H9 (cell line): ENCODE data around the gene ZFYVE28. TPM values are rescaled to one million over a fixed set of nuclear protein-coding genes. Genes with fewer than 3 reads are reported as not detected.

Experiments used
- DNase-seq: peaks from one replicate; pipeline ENCODE4 v3.0.0-alpha.2; 2017
- H2AFZ ChIP-seq: one replicate; pipeline ENCODE4 v1.6.1; 2013; ENCODE audit warnings: mild to moderate bottlenecking, low read length, control low read depth, moderate library complexity
- H2AK5ac ChIP-seq: 2 replicates; pipeline ENCODE4 v1.6.1; 2013; ENCODE audit warnings: low read length, control low read depth, mixed read lengths; ENCODE audit not compliant: insufficient read length
- H2BK120ac ChIP-seq: one replicate; pipeline ENCODE4 v1.6.1; 2013; ENCODE audit warnings: low read depth, mild to moderate bottlenecking, low read length, control low read depth, inconsistent platforms; ENCODE audit not compliant: poor library complexity, severe bottlenecking
- H2BK12ac ChIP-seq: 2 replicates; pipeline ENCODE4 v1.6.1; 2013; ENCODE audit warnings: low read length, control low read depth, mixed read lengths, low read depth; ENCODE audit not compliant: insufficient read length
- H2BK15ac ChIP-seq: 2 replicates; pipeline ENCODE4 v1.6.1; 2013; ENCODE audit warnings: low read depth, low read length, control low read depth
- H2BK20ac ChIP-seq: one replicate; pipeline ENCODE4 v1.6.1; 2013; ENCODE audit warnings: low read depth, mild to moderate bottlenecking, low read length, control low read depth, inconsistent platforms; ENCODE audit not compliant: poor library complexity, severe bottlenecking
- H2BK5ac ChIP-seq: 2 replicates; pipeline ENCODE4 v1.6.1; 2013; ENCODE audit warnings: low read length, control low read depth, mixed read lengths; ENCODE audit not compliant: insufficient read length
- H3K14ac ChIP-seq: 2 replicates; pipeline ENCODE4 v1.6.1; 2013; ENCODE audit warnings: low read length, control low read depth; ENCODE audit not compliant: insufficient read depth
- H3K18ac ChIP-seq: 2 replicates; pipeline ENCODE4 v1.6.1; 2013; ENCODE audit warnings: low read depth, mild to moderate bottlenecking, mixed read lengths, low read length, control low read depth; ENCODE audit not compliant: insufficient read length
- H3K23ac ChIP-seq: 2 replicates; pipeline ENCODE4 v1.6.1; 2013; ENCODE audit warnings: low read length, control low read depth, mixed read lengths, low read depth; ENCODE audit not compliant: insufficient read length
- H3K23me2 ChIP-seq: 2 replicates; pipeline ENCODE4 v1.6.1; 2013; ENCODE audit warnings: low read depth, mild to moderate bottlenecking, mixed read lengths, low read length, control low read depth; ENCODE audit not compliant: insufficient read length, poor library complexity, severe bottlenecking
- H3K27ac ChIP-seq: 2 replicates; pipeline ENCODE4 v1.5.1; 2013; ENCODE audit warnings: low read length, control low read depth, mixed read lengths, low read depth; ENCODE audit not compliant: insufficient read length
- H3K27me3 ChIP-seq: 2 replicates; pipeline ENCODE4 v1.6.1; 2013; ENCODE audit warnings: low read length, control low read depth, inconsistent platforms; ENCODE audit not compliant: insufficient read depth
- H3K4ac ChIP-seq: 2 replicates; pipeline ENCODE4 v1.6.1; 2013; ENCODE audit warnings: low read depth, mild to moderate bottlenecking, control low read depth, inconsistent platforms, low read length, moderate library complexity
- H3K4me1 ChIP-seq: 2 replicates; pipeline ENCODE4 v1.6.1; 2013; ENCODE audit warnings: low read length, control low read depth, inconsistent platforms; ENCODE audit not compliant: insufficient read depth
- H3K4me2 ChIP-seq: 2 replicates; pipeline ENCODE4 v1.6.1; 2013; ENCODE audit warnings: low read length, control low read depth, mixed read lengths; ENCODE audit not compliant: insufficient read length, insufficient read depth
- H3K56ac ChIP-seq: 2 replicates; pipeline ENCODE4 v1.6.1; 2013; ENCODE audit warnings: low read depth, mild to moderate bottlenecking, mixed read lengths, low read length, control low read depth; ENCODE audit not compliant: insufficient read length
- H3K79me1 ChIP-seq: 2 replicates; pipeline ENCODE4 v1.6.1; 2013; ENCODE audit warnings: low read depth, mild to moderate bottlenecking, moderate library complexity, low read length, control low read depth, inconsistent platforms; ENCODE audit not compliant: insufficient read depth, poor library complexity, severe bottlenecking
- H3K79me2 ChIP-seq: 2 replicates; pipeline ENCODE4 v1.6.1; 2013; ENCODE audit warnings: low read length, control low read depth, inconsistent platforms; ENCODE audit not compliant: insufficient read depth
- H3K9ac ChIP-seq: 2 replicates; pipeline ENCODE4 v1.6.1; 2013; ENCODE audit warnings: low read length, control low read depth, mixed read lengths; ENCODE audit not compliant: insufficient read length; ENCODE audit errors: extremely low read depth
- H3K9me3 ChIP-seq: one replicate; pipeline ENCODE4 v1.6.1; 2013; ENCODE audit warnings: low read depth, low read length, inconsistent platforms; ENCODE audit not compliant: control insufficient read depth
- H3T11ph ChIP-seq: one replicate; pipeline ENCODE4 v1.6.1; 2013; ENCODE audit warnings: mild to moderate bottlenecking, low read length, control low read depth, inconsistent platforms
- H4K20me1 ChIP-seq: one replicate; pipeline ENCODE4 v1.6.1; 2013; ENCODE audit not compliant: control insufficient read depth, insufficient read length, insufficient read depth
- H4K5ac ChIP-seq: 2 replicates; pipeline ENCODE4 v1.6.1; 2013; ENCODE audit warnings: low read depth, mild to moderate bottlenecking, mixed read lengths, low read length, control low read depth; ENCODE audit not compliant: insufficient read length
- H4K8ac ChIP-seq: replicated peaks from 2 replicates; pipeline ENCODE4 v1.6.1; 2013; ENCODE audit warnings: low read length, control low read depth, mixed read lengths, low read depth; ENCODE audit not compliant: insufficient read length
- H4K91ac ChIP-seq: 2 replicates; pipeline ENCODE4 v1.6.1; 2013; ENCODE audit warnings: low read depth, mild to moderate bottlenecking, moderate library complexity, mixed read lengths, low read length, control low read depth; ENCODE audit not compliant: insufficient read length
- H3K27ac Mint-ChIP-seq, 3 experiments: 2 replicates in 2 of 3; 3 replicates in 1 of 3; pipeline ENCODE4 v1.8.0; 2020 to 2021; ENCODE audit warnings: mixed read lengths in 3 of 3, mild to moderate bottlenecking in 1 of 3, moderate library complexity in 1 of 3
- H3K27me3 Mint-ChIP-seq: 2 replicates; pipeline ENCODE4 v1.8.0; 2021; ENCODE audit warnings: low read depth, mild to moderate bottlenecking, moderate library complexity, mixed read lengths
- H3K36me3 Mint-ChIP-seq, 3 experiments: 2 replicates in 2 of 3; 3 replicates in 1 of 3; pipeline ENCODE4 v1.8.0; 2020 to 2021; ENCODE audit warnings: low read depth in 3 of 3, mixed read lengths in 3 of 3; ENCODE audit not compliant: insufficient read depth in 1 of 3
- H3K4me1 Mint-ChIP-seq, 2 experiments: 2 replicates each; pipeline ENCODE4 v1.8.0; 2020; ENCODE audit warnings: mixed read lengths in 2 of 2
- H3K4me3 Mint-ChIP-seq, 2 experiments: 2 replicates in 1 of 2; 3 replicates in 1 of 2; pipeline ENCODE4 v1.8.0; 2020 to 2021; ENCODE audit warnings: mild to moderate bottlenecking in 2 of 2, mixed read lengths in 2 of 2, moderate library complexity in 1 of 2
- H3K9me3 Mint-ChIP-seq, 2 experiments: 2 replicates in 1 of 2; 3 replicates in 1 of 2; pipeline ENCODE4 v1.8.0; 2020; ENCODE audit warnings: mild to moderate bottlenecking in 2 of 2, mixed read lengths in 2 of 2, moderate library complexity in 1 of 2
- WGBS: extraction: QIAGEN DNeasy Blood & Tissue Kit; methylation state at CpG from one replicate; pipeline ENCODE4 v1.1.7; 2013; ENCODE audit warnings: missing lambda C conversion rate, low lambda C conversion rate, mixed read lengths; ENCODE audit not compliant: insufficient read length; ENCODE audit errors: extremely low coverage; 5-methylcytosine and 5-hydroxymethylcytosine counted together
- total RNA-seq: library from RNA; stranded (reverse); gene quantifications from 2 replicates; pipeline ENCODE4 v1.2.1, GENCODE V29; 2021
- TF ChIP-seq, protein P1 (sequence below): fragments of 200-600 bp; sonication (generic); conservative IDR thresholded peaks from 3 replicates; pipeline ENCODE4 v1.8.0; 2021; ENCODE audit warnings: antibody characterized with exemption, mild to moderate bottlenecking

ZFYVE28 gene
- total RNA-seq, 1 experiment from 2014 or later: 0.98 TPM

DNA sequence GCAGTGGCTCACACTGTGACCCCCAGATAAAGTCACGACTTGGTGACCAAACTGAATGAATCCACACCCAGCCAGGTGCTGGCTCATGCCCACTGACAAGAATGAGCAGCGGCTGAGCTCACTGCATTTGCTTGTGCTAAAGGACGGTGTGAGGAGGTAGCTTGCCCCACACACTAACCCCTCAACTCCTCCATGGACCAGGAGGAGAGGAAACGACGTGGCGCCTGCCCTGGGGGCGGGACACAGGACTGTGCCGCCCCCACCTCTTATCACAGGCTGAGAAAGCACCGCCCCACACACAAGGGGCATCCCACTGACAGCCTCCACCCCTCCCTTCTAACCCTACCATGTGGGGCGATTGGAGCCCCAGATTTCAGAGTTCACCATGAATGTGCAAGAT, 43.0 kb downstream of the ZFYVE28 start:
- H3K27me3 Mint-ChIP-seq: peaks cover 13% of the 10 kb centered on the region
- Histone ChIP-seq H4K20me1 (no peaks in the 10 kb centered on the region), H3K23me2 (no peaks in the 10 kb centered on the region), H3K14ac (no peak overlapping the region), H3K4me2 (no peak overlapping the region), H3K27ac (no peak overlapping the region), H3K4me1 (no peaks in the 10 kb centered on the region), H2BK15ac (no peak overlapping the region), H3K9me3 (no peaks in the 10 kb centered on the region), H2BK5ac (no peak overlapping the region), H3K23ac (no peak overlapping the region), H3K27me3 (no peaks in the 10 kb centered on the region), H2AFZ (no peak overlapping the region), H4K5ac (no peak overlapping the region), H3K79me1 (no peaks in the 10 kb centered on the region), H4K8ac (no peak overlapping the region), H3K9ac (no peak overlapping the region), H2BK120ac (no peak overlapping the region), H4K91ac (no peak overlapping the region), H3K18ac (no peak overlapping the region), H2BK20ac (no peak overlapping the region), H2BK12ac (no peak overlapping the region), H3K56ac (no peak overlapping the region), H3K4ac (no peak overlapping the region), H2AK5ac (no peak overlapping the region), H3T11ph (no peak overlapping the region), H3K79me2 (no peaks in the 10 kb centered on the region)
- H3K36me3 Mint-ChIP-seq: peaks cover 7 to 12% (median 8%) of the 10 kb centered on the region in 3 experiments
- no peak overlapping the region for H3K27ac Mint-ChIP-seq
- peaks cover 2 to 5% of the 10 kb centered on the region in 2 experiments; a peak in 2 of 4 replicates for H3K4me1 Mint-ChIP-seq
- TF ChIP-seq, protein P1, sequence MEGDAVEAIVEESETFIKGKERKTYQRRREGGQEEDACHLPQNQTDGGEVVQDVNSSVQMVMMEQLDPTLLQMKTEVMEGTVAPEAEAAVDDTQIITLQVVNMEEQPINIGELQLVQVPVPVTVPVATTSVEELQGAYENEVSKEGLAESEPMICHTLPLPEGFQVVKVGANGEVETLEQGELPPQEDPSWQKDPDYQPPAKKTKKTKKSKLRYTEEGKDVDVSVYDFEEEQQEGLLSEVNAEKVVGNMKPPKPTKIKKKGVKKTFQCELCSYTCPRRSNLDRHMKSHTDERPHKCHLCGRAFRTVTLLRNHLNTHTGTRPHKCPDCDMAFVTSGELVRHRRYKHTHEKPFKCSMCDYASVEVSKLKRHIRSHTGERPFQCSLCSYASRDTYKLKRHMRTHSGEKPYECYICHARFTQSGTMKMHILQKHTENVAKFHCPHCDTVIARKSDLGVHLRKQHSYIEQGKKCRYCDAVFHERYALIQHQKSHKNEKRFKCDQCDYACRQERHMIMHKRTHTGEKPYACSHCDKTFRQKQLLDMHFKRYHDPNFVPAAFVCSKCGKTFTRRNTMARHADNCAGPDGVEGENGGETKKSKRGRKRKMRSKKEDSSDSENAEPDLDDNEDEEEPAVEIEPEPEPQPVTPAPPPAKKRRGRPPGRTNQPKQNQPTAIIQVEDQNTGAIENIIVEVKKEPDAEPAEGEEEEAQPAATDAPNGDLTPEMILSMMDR: no peak
- DNase-seq: no peak
- peaks cover 13 to 14% of the 10 kb centered on the region in 2 experiments for H3K9me3 Mint-ChIP-seq
- no peak overlapping the region for H3K4me3 Mint-ChIP-seq
- WGBS: no CpG with 5 or more reads among the region's 10 CpGs
